Endothelial cell of umbilical vein (primary cell): ENCODE data around the gene EML4. TPM values are rescaled to one million over a fixed set of nuclear protein-coding genes. Genes with fewer than 3 reads are reported as not detected.
"Not testable (repeated sequence)": the region's sequence is repeated elsewhere in the genome, so short reads cannot be mapped to it uniquely, and the experiment has no call there.

Experiments used
- BruUV-seq: library from RNA; stranded (reverse); fragments of 400-500 nt; replicated peaks from 2 replicates; lab custom pipeline; 2021; lab: Mats Ljungman, UMichigan
- CTCF ChIA-PET: fragments of 300-600, 350-600 bp; sonication (Branson Sonifier 250); formaldehyde crosslinking; loops from one replicate; lab custom pipeline; 2021; ENCODE audit warnings: antibody characterized with exemption, inconsistent platforms; lab: Charles Lee
- POLR2A ChIA-PET: fragments of 300-600, 350-600 bp; sonication (Branson Sonifier 250); formaldehyde crosslinking; loops from one replicate; lab custom pipeline; 2021; ENCODE audit warnings: antibody characterized with exemption, inconsistent platforms; lab: Charles Lee
- DNase-seq: peaks from one replicate; pipeline ENCODE4 v3.0.0-alpha.2; 2011; ENCODE audit warnings: low read depth, low spot score
- FAIRE-seq: peaks from 2 replicates; lab custom pipeline; 2011; peaks lifted over from hg19 to GRCh38; lab: Jason Lieb, UNC
- H2AFZ ChIP-seq: 2 replicates; pipeline ENCODE4 v1.6.0; 2012; ENCODE audit warnings: low read depth, low read length, control low read depth, inconsistent platforms
- H3K27ac ChIP-seq: 2 replicates; pipeline ENCODE4 v1.5.1; 2011; ENCODE audit warnings: low read depth, mild to moderate bottlenecking, control low read depth, low read length, moderate library complexity; ENCODE audit not compliant: insufficient read depth
- H3K27me3 ChIP-seq, 2 experiments: 2 replicates each; pipeline versions ENCODE4 v1.6.0 to v1.6.1; 2011; ENCODE audit warnings: low read length in 2 of 2, mixed read lengths in 1 of 2; ENCODE audit not compliant: control insufficient read depth in 2 of 2, insufficient read depth in 2 of 2
- H3K36me3 ChIP-seq, 2 experiments: 2 replicates in 1 of 2; 3 replicates in 1 of 2; pipeline ENCODE4 v1.5.1; 2011; ENCODE audit warnings: low read length in 2 of 2, mild to moderate bottlenecking in 1 of 2, moderate library complexity in 1 of 2; ENCODE audit not compliant: control insufficient read depth in 2 of 2, insufficient read depth in 2 of 2; ENCODE audit errors: extremely low read depth in 1 of 2
- H3K4me1 ChIP-seq: 3 replicates; pipeline ENCODE4 v1.5.1; 2011; ENCODE audit warnings: mild to moderate bottlenecking, low read length; ENCODE audit not compliant: control insufficient read depth, insufficient read depth; ENCODE audit errors: extremely low read depth
- H3K4me2 ChIP-seq: 2 replicates; pipeline ENCODE4 v1.6.1; 2011; ENCODE audit warnings: low read length, control low read depth, mixed read lengths; ENCODE audit not compliant: insufficient read depth
- H3K4me3 ChIP-seq, 3 experiments: fragments of 200-600 bp in 1 of 3; sonication (generic), shearing (Covaris generic) in 1 of 3; replicated peaks in 1 of 3; 2 replicates each; pipeline ENCODE4 v1.5.1; 2011 to 2016; ENCODE audit warnings: control low read depth in 3 of 3, low read length in 3 of 3, mild to moderate bottlenecking in 2 of 3, inconsistent platforms in 1 of 3, low read depth in 1 of 3, moderate library complexity in 1 of 3; ENCODE audit not compliant: insufficient read depth in 1 of 3
- H3K79me2 ChIP-seq: 2 replicates; pipeline ENCODE4 v1.6.0; 2012; ENCODE audit warnings: low read length, inconsistent platforms; ENCODE audit not compliant: control insufficient read depth, insufficient read depth
- H3K9ac ChIP-seq: replicated peaks from 2 replicates; pipeline ENCODE3; 2011; ENCODE audit warnings: low read length, control low read depth; ENCODE audit not compliant: insufficient read depth; ENCODE audit errors: extremely low read depth
- H3K9me1 ChIP-seq: replicated peaks from 3 replicates; pipeline ENCODE4 v1.6.0; 2011; ENCODE audit warnings: mild to moderate bottlenecking, low read length; ENCODE audit not compliant: control insufficient read depth, insufficient read depth; ENCODE audit errors: extremely low read depth
- H3K9me3 ChIP-seq: replicated peaks from 2 replicates; pipeline ENCODE4 v1.5.1; 2012; ENCODE audit warnings: low read length, inconsistent platforms; ENCODE audit not compliant: control insufficient read depth, insufficient read depth
- H4K20me1 ChIP-seq: replicated peaks from 2 replicates; pipeline ENCODE3; 2011; ENCODE audit warnings: mild to moderate bottlenecking, low read length; ENCODE audit not compliant: control insufficient read depth, insufficient read depth; ENCODE audit errors: extremely low read depth
- FOS ChIP-seq: IDR thresholded peaks from 2 replicates; pipeline ENCODE4 v1.6.1; 2011; ENCODE audit warnings: mild to moderate bottlenecking, low read length, moderate library complexity, borderline replicate concordance; ENCODE audit not compliant: insufficient read depth
- GATA2 ChIP-seq: IDR thresholded peaks from 2 replicates; pipeline ENCODE4 v1.7.0; 2011; ENCODE audit warnings: low read depth, mild to moderate bottlenecking, moderate library complexity, mixed read lengths, low read length; ENCODE audit not compliant: insufficient read length, insufficient read depth
- JUN ChIP-seq: IDR thresholded peaks from 2 replicates; pipeline ENCODE4 v1.6.1; 2011; ENCODE audit warnings: borderline replicate concordance, low read depth; ENCODE audit not compliant: insufficient read length, insufficient read depth
- POLR2A ChIP-seq: IDR thresholded peaks from 2 replicates; pipeline ENCODE4 v1.6.1; 2012; ENCODE audit warnings: low read depth, mild to moderate bottlenecking, control low read depth, low read length
- POLR2AphosphoS5 ChIP-seq: IDR thresholded peaks from 2 replicates; pipeline ENCODE4 v1.6.1; 2012; ENCODE audit warnings: low read depth, mild to moderate bottlenecking, control low read depth, low read length, moderate library complexity; ENCODE audit not compliant: insufficient read depth
- dilution Hi-C: fragments of 300-500 bp; cut with MboI; formaldehyde crosslinking; loops from one replicate; pipeline ENCODE4 v1.15.0; 2019; ENCODE audit warnings: low sequenced_read_pairs; ENCODE audit not compliant: extremely low pct_ligation_motif_present
- intact Hi-C: fragments of 100-400 bp; cut with micrococcal nuclease; formaldehyde crosslinking; loops from one replicate; pipeline ENCODE4 v1.10.0; 2022
- polyA plus RNA-seq, 4 experiments: library from polyadenylated mRNA; depleted of rRNA in 3 of 4; stranded (reverse) in 3 of 4; unstranded in 1 of 4; fragments of >200 nt; gene quantifications; 2 replicates each; pipeline versions ENCODE4 v1.2.1 to v1.2.3, GENCODE V29; 2011 to 2012; ENCODE audit warnings: missing spikeins in 1 of 4
- total RNA-seq: library from RNA; stranded (reverse); gene quantifications from 2 replicates; pipeline ENCODE4 v1.2.3, GENCODE V29; 2021

EML4 gene
- total and polyA plus RNA-seq, 2 donors (not counting 3 experiments of a cell fraction or from before 2014, with no cell fraction given): 13.3 to 32.0 TPM

DNA sequence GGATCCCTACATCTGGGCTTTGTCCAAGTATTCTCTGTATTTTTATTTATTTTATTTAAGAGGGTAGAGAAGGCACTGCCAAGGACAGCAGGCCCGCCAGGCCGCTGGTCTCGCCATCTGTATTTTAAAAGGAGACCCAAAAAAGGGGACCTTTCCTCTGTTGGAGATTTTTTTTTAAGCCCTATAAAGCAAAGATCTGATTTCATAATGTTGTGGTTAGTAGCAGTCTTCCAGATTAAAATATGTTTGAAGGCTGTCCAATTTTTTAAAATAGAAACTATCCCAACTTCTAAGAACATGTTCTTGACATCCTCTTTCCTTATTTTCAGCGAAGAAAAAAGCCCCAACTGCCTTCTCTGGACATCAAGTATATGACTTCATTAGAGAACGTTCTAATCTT, 102.1 kb downstream of the EML4 start:
- H3K9ac ChIP-seq, BruUV-seq, intact Hi-C loops, POLR2A ChIA-PET, H4K20me1 ChIP-seq, H3K27me3 ChIP-seq, H3K27ac ChIP-seq, H3K36me3 ChIP-seq, H2AFZ ChIP-seq, DNase-seq, H3K9me1 ChIP-seq, H3K4me1 ChIP-seq, dilution Hi-C loops, H3K9me3 ChIP-seq, H3K4me3 ChIP-seq, H3K4me2 ChIP-seq, H3K79me2 ChIP-seq: not testable (repeated sequence)
- peak; percentile 55 for FAIRE-seq
- CTCF ChIA-PET: interaction anchor here (0.6 kb wide), 1 partner anchor 180 kb away, joined by 3 read pairs; no protein-coding TSS in a partner anchor

DNA sequence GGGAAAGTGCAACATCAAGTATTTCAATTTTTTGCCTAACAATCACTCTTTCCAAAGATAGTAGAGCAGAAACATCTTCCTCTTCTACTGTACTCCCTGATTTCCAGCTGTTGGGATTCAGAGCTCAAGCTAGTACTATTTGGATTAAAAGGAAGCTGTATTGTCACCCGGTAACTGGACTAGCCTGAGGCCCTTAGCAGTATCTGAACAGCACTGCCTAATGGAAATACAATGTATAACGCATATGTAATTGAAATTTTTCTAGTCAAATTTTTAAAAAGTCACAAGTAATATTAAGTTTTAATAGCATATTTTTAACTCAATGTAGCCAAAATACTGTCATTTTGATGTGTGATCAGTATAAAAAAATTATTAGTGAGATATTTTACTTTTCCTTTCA, 105.7 kb downstream of the EML4 start:
- ChIA-PET POLR2A (no interaction called here), CTCF (interaction anchor here (1.5 kb wide), 1 partner anchor 54 kb away, joined by 4 read pairs; no protein-coding TSS in a partner anchor)
- no peaks in the 10 kb centered on the region for H3K9me1 ChIP-seq
- DNase-seq: no peak
- no peak for TF ChIP-seq JUN
- TF ChIP-seq POLR2A: no peak
- TF ChIP-seq GATA2: no peak
- no peak for TF ChIP-seq POLR2AphosphoS5
- no peak for TF ChIP-seq FOS
- no TSS peak for BruUV-seq
- H3K9me3 ChIP-seq: no peaks in the 10 kb centered on the region
- no peaks in the 10 kb centered on the region for H3K4me1 ChIP-seq
- no peak overlapping the region for H3K4me2 ChIP-seq
- no peaks in the 10 kb centered on the region for H3K27me3 ChIP-seq
- no peak for FAIRE-seq
- no peaks in the 10 kb centered on the region for H3K79me2 ChIP-seq
- no peaks in the 10 kb centered on the region for H3K36me3 ChIP-seq
- no peak overlapping the region for H2AFZ ChIP-seq
- no peak overlapping the region for H3K4me3 ChIP-seq
- intact Hi-C loops: no loop called here
- H4K20me1 ChIP-seq: no peaks in the 10 kb centered on the region
- dilution Hi-C loops: no loop called here
- no peak overlapping the region for H3K27ac ChIP-seq
- H3K9ac ChIP-seq: no peak overlapping the region
